HG03460 (cell line): ENCODE measurements around the gene TMSB10.
"Not testable (repeated sequence)": the region's sequence is repeated elsewhere in the genome, so short reads cannot be mapped to it uniquely, and the experiment has no call there.

Experiments
- ATAC-seq: cut with Tn5 transposase; IDR thresholded peaks from one replicate; pipeline ENCODE4 v1.9.1; 2021; ENCODE audit not compliant: unreplicated experiment

TMSB10 gene

GRCh38 chr2:84900971-84901370 lies 4.5 kb upstream of the TMSB10 start:
- ATAC-seq: no peak

GRCh38 chr2:84901593-84902120 lies 3.8 kb upstream of the TMSB10 start:
- ATAC-seq: no peak

GRCh38 chr2:84902526-84902925 lies 2.9 kb upstream of the TMSB10 start:
- no peak for ATAC-seq

- ATAC-seq: no peak
Measured at GRCh38 chr2:84904151-84904550, 1.3 kb upstream of the TMSB10 start.

- no peak for ATAC-seq
Measured at GRCh38 chr2:84904717-84905174, 710 bp upstream of the TMSB10 start.

- ATAC-seq: peak; percentile 31
Measured at GRCh38 chr2:84906108-84906899, 848 bp downstream of the TMSB10 start.

GRCh38 chr2:84906900-84907714 lies 1.7 kb downstream of the TMSB10 start:
- ATAC-seq: peak; percentile 37

- ATAC-seq: no peak
Measured at GRCh38 chr2:84908948-84909713, 3.7 kb downstream of the TMSB10 start.

GRCh38 chr2:84911135-84911678 lies 5.8 kb downstream of the TMSB10 start:
- no peak for ATAC-seq

- no peak for ATAC-seq
Measured at GRCh38 chr2:84912984-84913383, 7.5 kb downstream of the TMSB10 start.

GRCh38 chr2:84914334-84914733 lies 8.9 kb downstream of the TMSB10 start:
- ATAC-seq: no peak

- not testable (repeated sequence) for ATAC-seq
Measured at GRCh38 chr2:84915675-84916074, 10.2 kb downstream of the TMSB10 start.

- ATAC-seq: not testable (repeated sequence)
Measured at GRCh38 chr2:84917821-84918220, 12.4 kb downstream of the TMSB10 start.

- ATAC-seq: no peak
Measured at GRCh38 chr2:84918430-84918829, 13.0 kb downstream of the TMSB10 start.

- peak; percentile 39 for ATAC-seq
Measured at GRCh38 chr2:84919885-84920580, 14.6 kb downstream of the TMSB10 start.

- no peak for ATAC-seq
Measured at GRCh38 chr2:84923009-84923408, 17.6 kb downstream of the TMSB10 start.

- peak; percentile 36 for ATAC-seq
Measured at GRCh38 chr2:84924173-84925106, 19.0 kb downstream of the TMSB10 start.

GRCh38 chr2:84925336-84925723 lies 19.9 kb downstream of the TMSB10 start:
- ATAC-seq: no peak
